Tibial artery (tissue), 4 donors: ENCODE measurements around the gene BLID.

Experiments used
- DNase-seq, 2 donors: peaks; one replicate each; pipeline ENCODE4 v3.0.0-alpha.2; 2019
- H3K27ac ChIP-seq, 2 donors: fragments of 200-600 bp; sonication (generic) in 1 of 2; 1 replicate in 1 of 2; 2 replicates in 1 of 2; pipeline ENCODE4 v1.5.1; 2018 to 2019; ENCODE audit warnings: mild to moderate bottlenecking in 1 of 2
- H3K27me3 ChIP-seq, 2 donors: fragments of 200-600 bp; sonication (generic) in 1 of 2; one replicate each; pipeline versions ENCODE4 v1.5.1 to v1.6.0; 2016 to 2019
- H3K36me3 ChIP-seq, 3 donors: fragments of 200-600 bp; sonication (generic) in 2 of 3; one replicate each; pipeline ENCODE4 v1.5.1; 2016 to 2019; ENCODE audit warnings: mild to moderate bottlenecking in 2 of 3
- H3K4me1 ChIP-seq, 4 donors: fragments of 200-600 bp; sonication (generic) in 2 of 4; 1 replicate in 3 of 4; 2 replicates in 1 of 4; pipeline ENCODE4 v1.5.1; 2016 to 2019
- H3K4me3 ChIP-seq, 2 donors: fragments of 200-600 bp; sonication (generic) in 1 of 2; 1 replicate in 1 of 2; 2 replicates in 1 of 2; pipeline ENCODE4 v1.5.1; 2018 to 2019; ENCODE audit warnings: mild to moderate bottlenecking in 2 of 2
- H3K9me3 ChIP-seq, 3 donors: fragments of 200-600 bp; sonication (generic) in 1 of 3; one replicate each; pipeline ENCODE4 v1.5.1; 2016 to 2019
- intact Hi-C: fragments of 100-400 bp; cut with DNase I; formaldehyde crosslinking; loops from one replicate; pipeline ENCODE4 v1.15.0; 2023; ENCODE audit warnings: low total_unique reads
- TF ChIP-seq, protein P1 (sequence below), 2 experiments: fragments of 200-600 bp in 1 of 2; fragments of 450-650 bp in 1 of 2; IDR thresholded peaks; one replicate each; pipeline ENCODE4 v1.5.1; 2017 to 2019; ENCODE audit warnings: antibody characterized with exemption in 2 of 2, mild to moderate bottlenecking in 1 of 2, moderate library complexity in 1 of 2

BLID gene

DNA sequence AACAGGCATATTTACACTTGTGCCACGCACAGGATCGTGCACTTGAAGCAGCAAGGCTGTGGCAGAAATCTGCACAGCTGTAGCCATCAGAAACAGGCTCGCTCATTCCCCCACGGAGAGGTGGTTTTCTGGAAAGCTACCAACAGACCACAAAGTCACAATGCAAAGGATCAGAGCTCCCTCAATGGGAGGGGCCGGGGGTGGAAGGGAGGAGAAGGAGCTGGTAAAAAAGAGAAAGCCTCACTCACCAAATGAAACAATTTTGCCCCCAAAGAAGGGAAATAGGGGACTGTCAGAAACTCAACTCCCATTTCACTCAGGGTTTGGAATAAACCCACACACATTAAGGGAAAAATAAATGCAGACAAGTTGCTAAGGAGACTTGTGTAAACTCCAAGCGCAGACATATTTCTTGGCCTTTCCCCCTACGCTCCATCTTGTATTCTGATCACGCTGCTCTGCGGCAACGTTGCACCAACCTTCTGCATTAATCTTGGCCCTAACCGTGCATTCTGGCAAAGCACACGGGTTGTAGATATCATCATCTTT lies 43.2 kb upstream of the BLID start:
- no peak for DNase-seq
- Histone ChIP-seq H3K36me3 (no peaks in the 10 kb centered on the region), H3K9me3 (no peaks in the 10 kb centered on the region), H3K27ac (peak overlapping the region; percentile 71 to 72), H3K27me3 (no peaks in the 10 kb centered on the region), H3K4me3 (peak overlapping the region; percentile 44 to 47), H3K4me1 (peaks cover 0 to 73% (median 22%) of the 10 kb centered on the region in 4 donors)
- TF ChIP-seq, protein P1, sequence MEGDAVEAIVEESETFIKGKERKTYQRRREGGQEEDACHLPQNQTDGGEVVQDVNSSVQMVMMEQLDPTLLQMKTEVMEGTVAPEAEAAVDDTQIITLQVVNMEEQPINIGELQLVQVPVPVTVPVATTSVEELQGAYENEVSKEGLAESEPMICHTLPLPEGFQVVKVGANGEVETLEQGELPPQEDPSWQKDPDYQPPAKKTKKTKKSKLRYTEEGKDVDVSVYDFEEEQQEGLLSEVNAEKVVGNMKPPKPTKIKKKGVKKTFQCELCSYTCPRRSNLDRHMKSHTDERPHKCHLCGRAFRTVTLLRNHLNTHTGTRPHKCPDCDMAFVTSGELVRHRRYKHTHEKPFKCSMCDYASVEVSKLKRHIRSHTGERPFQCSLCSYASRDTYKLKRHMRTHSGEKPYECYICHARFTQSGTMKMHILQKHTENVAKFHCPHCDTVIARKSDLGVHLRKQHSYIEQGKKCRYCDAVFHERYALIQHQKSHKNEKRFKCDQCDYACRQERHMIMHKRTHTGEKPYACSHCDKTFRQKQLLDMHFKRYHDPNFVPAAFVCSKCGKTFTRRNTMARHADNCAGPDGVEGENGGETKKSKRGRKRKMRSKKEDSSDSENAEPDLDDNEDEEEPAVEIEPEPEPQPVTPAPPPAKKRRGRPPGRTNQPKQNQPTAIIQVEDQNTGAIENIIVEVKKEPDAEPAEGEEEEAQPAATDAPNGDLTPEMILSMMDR (IDR thresholded peaks at IDR 0.05) = no peak
- intact Hi-C loops = no loop called here

DNA sequence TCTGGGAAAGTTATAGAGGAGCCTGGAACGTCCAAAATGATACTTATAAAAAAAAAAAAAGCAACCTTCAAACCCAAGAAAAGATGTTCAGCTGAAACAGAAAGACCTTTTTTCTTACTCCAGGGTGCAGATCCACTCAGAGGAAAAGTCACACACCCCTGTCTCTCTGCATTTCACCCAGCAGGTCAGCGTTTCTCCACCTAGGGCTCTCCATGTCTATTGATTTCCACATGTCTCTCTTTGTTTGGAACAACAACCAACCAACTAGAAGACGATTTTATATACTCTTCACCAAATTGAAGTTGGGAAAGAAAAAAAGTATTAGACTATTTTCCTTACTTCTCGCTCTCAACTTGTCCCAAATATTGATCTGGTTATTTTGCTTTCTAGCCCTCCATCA lies 42.2 kb upstream of the BLID start:
- peaks cover 0 to 68% (median 19%) of the 10 kb centered on the region in 4 donors for H3K4me1 ChIP-seq
- no peaks in the 10 kb centered on the region for H3K9me3 ChIP-seq
- H3K36me3 ChIP-seq = no peaks in the 10 kb centered on the region
- peak overlapping the region; percentile 47 for H3K4me3 ChIP-seq
- no peaks in the 10 kb centered on the region for H3K27me3 ChIP-seq
- intact Hi-C loops = no loop called here
- H3K27ac ChIP-seq = peak overlapping the region; percentile 71 to 72
- TF ChIP-seq, protein P1 (IDR thresholded peaks at IDR 0.05) = no peak
- no peak for DNase-seq

DNA sequence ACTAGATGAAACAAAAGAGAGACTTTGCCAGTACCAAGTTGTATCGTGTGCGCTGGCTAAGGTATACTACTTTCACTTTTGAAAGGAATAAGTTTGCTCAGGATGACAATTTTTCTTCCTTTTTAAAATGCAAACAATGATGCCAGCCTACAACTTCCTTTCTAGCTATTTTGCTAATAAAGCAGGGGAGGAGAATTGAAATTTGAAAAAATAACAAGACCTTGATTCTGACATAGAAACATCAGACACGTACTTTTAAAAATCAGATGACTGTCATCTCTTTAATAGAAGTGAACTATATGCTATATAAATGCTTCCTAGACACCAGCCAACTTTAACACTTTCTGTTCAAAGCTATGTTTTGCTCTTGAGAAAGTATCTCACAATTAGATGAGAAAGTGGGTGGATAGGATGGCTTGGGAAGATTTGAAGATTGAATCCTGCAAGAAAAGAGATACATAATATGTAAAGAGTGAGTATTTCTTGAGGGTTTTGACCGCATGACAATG lies 41.7 kb upstream of the BLID start:
- intact Hi-C loops = no loop called here
- TF ChIP-seq, protein P1 (IDR thresholded peaks at IDR 0.05) = no peak
- Histone ChIP-seq H3K4me1 (peaks cover 0 to 65% (median 19%) of the 10 kb centered on the region in 4 donors), H3K9me3 (no peaks in the 10 kb centered on the region), H3K27ac (peak overlapping the region; percentile 71 to 72), H3K27me3 (no peaks in the 10 kb centered on the region), H3K36me3 (no peaks in the 10 kb centered on the region), H3K4me3 (peak overlapping the region; percentile 47)
- no peak for DNase-seq

GRCh38 chr11:122156940-122157382 lies 40.9 kb upstream of the BLID start:
- TF ChIP-seq, protein P1 (IDR thresholded peaks at IDR 0.05) = peak in 1 of 2 experiments; percentile 7
- DNase-seq = peak; percentile 29 to 76
- H3K9me3 ChIP-seq = no peaks in the 10 kb centered on the region
- peak overlapping the region; percentile 71 to 72 for H3K27ac ChIP-seq
- no peaks in the 10 kb centered on the region for H3K36me3 ChIP-seq
- intact Hi-C loops = no loop called here
- no peaks in the 10 kb centered on the region for H3K27me3 ChIP-seq
- H3K4me1 ChIP-seq = peaks cover 0 to 63% (median 18%) of the 10 kb centered on the region in 4 donors
- peak overlapping the region; percentile 47 for H3K4me3 ChIP-seq

DNA sequence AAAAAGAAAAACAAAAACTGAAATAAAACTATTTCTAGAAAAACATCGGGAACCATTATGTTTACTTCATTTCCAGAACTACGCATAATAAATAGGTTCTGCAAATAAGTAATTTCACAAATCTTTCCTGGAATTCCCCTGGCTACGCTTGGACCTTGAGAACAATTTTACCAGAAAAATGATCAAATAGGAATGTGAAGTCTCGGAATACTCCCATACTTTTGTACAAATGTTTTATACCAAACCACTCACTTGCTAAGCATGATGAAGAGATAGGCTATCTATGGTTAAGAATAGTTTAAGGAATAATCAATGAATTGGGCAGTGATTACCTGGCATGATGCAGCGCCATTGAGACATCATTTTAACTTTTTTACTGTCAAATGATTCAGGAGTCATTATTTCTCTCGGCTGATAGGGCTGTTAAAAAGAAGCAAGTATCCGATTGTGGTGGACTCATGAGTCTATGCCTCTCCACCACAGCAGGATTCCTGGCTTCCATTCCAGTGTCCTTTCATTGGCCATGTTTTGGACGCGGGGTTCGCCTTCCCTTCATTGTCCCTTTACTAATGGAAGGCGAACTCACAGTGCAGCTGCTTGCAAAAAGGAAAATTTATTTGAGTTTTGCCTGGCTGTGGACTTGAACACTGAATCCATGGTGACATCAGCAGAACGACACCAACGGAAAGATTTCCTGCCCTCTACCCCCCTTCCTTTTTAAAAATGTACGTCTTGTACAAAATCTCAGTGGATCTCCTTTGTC lies 39.9 kb upstream of the BLID start:
- no peaks in the 10 kb centered on the region for H3K9me3 ChIP-seq
- TF ChIP-seq, protein P1 (IDR thresholded peaks at IDR 0.05) = no peak
- peaks cover 0 to 62% (median 13%) of the 10 kb centered on the region in 4 donors for H3K4me1 ChIP-seq
- peak overlapping the region; percentile 71 to 72 for H3K27ac ChIP-seq
- peak overlapping the region; percentile 16 to 47 for H3K4me3 ChIP-seq
- no peaks in the 10 kb centered on the region for H3K36me3 ChIP-seq
- intact Hi-C loops = no loop called here
- no peaks in the 10 kb centered on the region for H3K27me3 ChIP-seq
- DNase-seq = no peak
